ENCODE data around the gene ZNF536. TPM values are rescaled to one million over a fixed set of nuclear protein-coding genes. Genes with fewer than 3 reads are reported as not detected.

Gene ZNF536
- total and polyA plus RNA-seq, 9 of the 15 experiments (the other 6 are each of a cell fraction or from before 2014, with no cell fraction given): not detected

GRCh38 chr19:30523791-30524190, 151.6 kb downstream of the ZNF536 start:
- BruUV-seq (replicated peaks): no TSS peak
- in situ Hi-C loops (cut with MboI): no loop called here
- Histone ChIP-seq H3K27ac (ENCODE audit: extremely low read depth, low read depth, low read length) (no peak overlapping the region), H2AFZ (ENCODE audit: low read depth, low read length) (no peak overlapping the region), H3K79me2 (ENCODE audit: control insufficient read depth, insufficient read depth, low read length) (no peaks in the 10 kb centered on the region), H3K9me3 (replicated peaks; ENCODE audit: control insufficient read depth, insufficient read depth, low read depth, low read length) (no peaks in the 10 kb centered on the region), H4K20me1 (replicated peaks; ENCODE audit: control insufficient read depth, insufficient read depth, low read length) (peaks cover 3% of the 10 kb centered on the region; the same call in 1 of the 2 replicates), H3K9me1 (ENCODE audit: control insufficient read depth, insufficient read depth, low read length) (peaks cover 3% of the 10 kb centered on the region), H3K4me3 (no peak overlapping the region), H3K9ac (ENCODE audit: insufficient read depth in 1 of 2, low read depth in 2 of 2, low read length in 2 of 2) (no peak overlapping the region), H3K4me2 (ENCODE audit: insufficient read depth, low read length) (no peak overlapping the region), H3K27me3 (ENCODE audit: control insufficient read depth in 2 of 2, insufficient read depth in 2 of 2, low read length in 2 of 2) (peaks cover 4 to 13% of the 10 kb centered on the region in 2 experiments; a peak in 4 of 5 replicates), H3K36me3 (ENCODE audit: control insufficient read depth, insufficient read depth, low read length) (no peaks in the 10 kb centered on the region), H3K4me1 (replicated peaks in 1 of 2; ENCODE audit: control insufficient read depth in 2 of 2, insufficient read depth in 2 of 2, low read length in 2 of 2) (no peaks in the 10 kb centered on the region)
- WGBS (ENCODE audit: insufficient coverage, low coverage, missing lambda C conversion rate): 0% methylated on average over 9 of the region's 10 CpGs
- FAIRE-seq (no peak), DNase-seq (ENCODE audit: extremely low read depth in 1 of 4, low spot score in 3 of 4) (no peak), ATAC-seq (no peak)
- intact Hi-C loops (cut with micrococcal nuclease): no loop called here
- POLR2A ChIA-PET: no interaction called here
- CTCF ChIA-PET (ENCODE audit: low intra/inter-chr PET ratio): no interaction called here
- TF ChIP-seq GATA2 (CRISPR knock-in tag; IDR thresholded peaks at IDR 0.05) (no peak), HINFP (tag; conservative IDR thresholded peaks at IDR 0.05; ENCODE audit: low read depth) (no peak), ZNF12 (CRISPR knock-in tag; IDR thresholded peaks at IDR 0.05) (no peak), ZFP36 (IDR thresholded peaks at IDR 0.05; ENCODE audit: low read depth, low read length, partially characterized antibody) (no peak), ZBED1 (IDR thresholded peaks at IDR 0.05) (no peak), ZNF696 (CRISPR knock-in tag; conservative IDR thresholded peaks at IDR 0.05) (no peak), USF1 (CRISPR knock-in tag; IDR thresholded peaks at IDR 0.05) (no peak), NUFIP1 (IDR thresholded peaks at IDR 0.05; ENCODE audit: partially characterized antibody) (no peak), TFAM (CRISPR knock-in tag; conservative IDR thresholded peaks at IDR 0.05) (no peak)
